DMS 273 (cell line): ENCODE measurements around the gene C16orf95.
A peak's percentile ranks its signal among the peaks of the same experiment; 100 is the strongest.
"Not testable (repeated sequence)": the region's sequence is repeated elsewhere in the genome, so short reads cannot be mapped to it uniquely, and the experiment has no call there.

Source experiments
- DNase-seq: peaks from one replicate; lab custom pipeline; 2025; ENCODE audit not compliant: unreplicated experiment; lab: John Stamatoyannopoulos, UW

Gene C16orf95

GRCh38 chr16:87316923-87317749, at the start of gene C16orf95:
Gene C16orf95 (minus strand): TSS chr16:87317392. CDS start chr16:87317242, 150 bp downstream.
- DNase-seq: peak; percentile 98

- no peak for DNase-seq
Measured at GRCh38 chr16:87366930-87367329, 49.7 kb upstream of the C16orf95 start.

- DNase-seq: no peak
Measured at GRCh38 chr16:87366288-87366687, 49.1 kb upstream of the C16orf95 start.

GRCh38 chr16:87365021-87365713, 48.0 kb upstream of the C16orf95 start:
- DNase-seq: no peak

- DNase-seq: peak; percentile 79
Measured at GRCh38 chr16:87363771-87364455, 46.7 kb upstream of the C16orf95 start.

GRCh38 chr16:87362828-87363559, 45.8 kb upstream of the C16orf95 start:
- DNase-seq: not testable (repeated sequence)

GRCh38 chr16:87361916-87362619, 44.9 kb upstream of the C16orf95 start:
- DNase-seq: no peak

- DNase-seq: no peak
Measured at GRCh38 chr16:87360862-87361610, 43.8 kb upstream of the C16orf95 start.

- DNase-seq: no peak
Measured at GRCh38 chr16:87359121-87359520, 41.9 kb upstream of the C16orf95 start.

- no peak for DNase-seq
Measured at GRCh38 chr16:87358696-87359095, 41.5 kb upstream of the C16orf95 start.

- DNase-seq: no peak
Measured at GRCh38 chr16:87358250-87358649, 41.1 kb upstream of the C16orf95 start.

- DNase-seq: no peak
Measured at GRCh38 chr16:87356491-87356853, 39.3 kb upstream of the C16orf95 start.

GRCh38 chr16:87353613-87354012, 36.4 kb upstream of the C16orf95 start:
- DNase-seq: no peak

- DNase-seq: no peak
Measured at GRCh38 chr16:87352818-87353217, 35.6 kb upstream of the C16orf95 start.

- peak; percentile 86 for DNase-seq
Measured at GRCh38 chr16:87351320-87351698, 34.1 kb upstream of the C16orf95 start.

GRCh38 chr16:87350681-87351319, 33.6 kb upstream of the C16orf95 start:
- peak; percentile 71 for DNase-seq

- no peak for DNase-seq
Measured at GRCh38 chr16:87350031-87350430, 32.8 kb upstream of the C16orf95 start.

- no peak for DNase-seq
Measured at GRCh38 chr16:87348616-87349157, 31.5 kb upstream of the C16orf95 start.
